Spleen (tissue), 11 donors: Measurements from ENCODE around the gene CNDP2. TPM values are rescaled to one million over a fixed set of nuclear protein-coding genes. Genes with fewer than 3 reads are reported as not detected.

Source experiments
- DNase-seq: peaks from one replicate; pipeline ENCODE4 v3.0.0-alpha.2; 2020
- H3K27ac ChIP-seq, 8 donors: fragments of 200-600 bp; sonication (generic) in 7 of 8; 1 replicate in 4 of 8; 2 replicates in 4 of 8; pipeline versions ENCODE4 v1.5.0 to v1.8.0; 2016 to 2021; ENCODE audit warnings: inconsistent platforms in 4 of 8, mild to moderate bottlenecking in 4 of 8, moderate library complexity in 1 of 8
- H3K27me3 ChIP-seq, 7 donors: fragments of 200-600 bp; sonication (generic) in 6 of 7; replicated peaks in 1 of 7; 1 replicate in 4 of 7; 2 replicates in 3 of 7; pipeline versions ENCODE4 v1.5.0 to v1.8.0; 2016 to 2021; ENCODE audit warnings: inconsistent platforms in 3 of 7, mild to moderate bottlenecking in 1 of 7
- H3K36me3 ChIP-seq, 6 donors: fragments of 200-600 bp; sonication (generic) in 5 of 6; 1 replicate in 4 of 6; 2 replicates in 2 of 6; pipeline versions ENCODE4 v1.5.0 to v1.8.0; 2016 to 2021; ENCODE audit warnings: inconsistent platforms in 2 of 6
- H3K4me1 ChIP-seq, 6 donors: fragments of 200-600 bp; sonication (generic) in 5 of 6; 1 replicate in 3 of 6; 2 replicates in 3 of 6; pipeline versions ENCODE4 v1.5.0 to v1.8.0; 2016 to 2021; ENCODE audit warnings: inconsistent platforms in 3 of 6
- H3K4me3 ChIP-seq, 8 donors: fragments of 200-600 bp; sonication (generic) in 7 of 8; 1 replicate in 4 of 8; 2 replicates in 4 of 8; pipeline versions ENCODE4 v1.5.0 to v1.8.0; 2016 to 2021; ENCODE audit warnings: inconsistent platforms in 4 of 8, mild to moderate bottlenecking in 4 of 8, moderate library complexity in 2 of 8
- H3K9me3 ChIP-seq, 8 donors: fragments of 200-600 bp; sonication (generic) in 7 of 8; 1 replicate in 4 of 8; 2 replicates in 4 of 8; pipeline versions ENCODE4 v1.5.0 to v1.8.0; 2016 to 2021; ENCODE audit warnings: inconsistent platforms in 4 of 8
- CTCF ChIP-seq, 11 experiments: fragments of 200-600 bp in 7 of 11; fragments of 450-650 bp in 4 of 11; sonication (generic) in 4 of 11; IDR thresholded peaks in 8 of 11; conservative IDR thresholded peaks in 3 of 11; 1 replicate in 7 of 11; 2 replicates in 4 of 11; pipeline versions ENCODE4 v1.4.0 to v1.8.0; 2016 to 2021; ENCODE audit warnings: antibody characterized with exemption in 11 of 11, inconsistent platforms in 4 of 11, mild to moderate bottlenecking in 1 of 11
- POLR2A ChIP-seq, 3 donors: fragments of 450-650 bp; IDR thresholded peaks; one replicate each; pipeline ENCODE4 v1.5.1; 2017; ENCODE audit warnings: antibody characterized with exemption in 3 of 3, mild to moderate bottlenecking in 1 of 3
- POLR2AphosphoS5 ChIP-seq, 3 donors: sonication (generic); formaldehyde crosslinking; IDR thresholded peaks; one replicate each; pipeline ENCODE4 v1.5.1; 2017; ENCODE audit warnings: antibody characterized with exemption in 3 of 3
- WGBS, 5 donors: extraction: QIAGEN DNeasy Blood & Tissue Kit in 3 of 5; methylation state at CpG; one replicate each; pipeline versions ENCODE4 v1.1.5 to v1.1.7; 2013 to 2018; 5-methylcytosine and 5-hydroxymethylcytosine counted together
- intact Hi-C: fragments of 100-400 bp; cut with DNase I; formaldehyde crosslinking; loops from one replicate; pipeline ENCODE4 v1.15.0; 2023; ENCODE audit warnings: low total_unique reads
- polyA plus RNA-seq, 3 donors: library from polyadenylated mRNA; stranded (reverse); fragments of 200-250 nt; gene quantifications; one replicate each; pipeline ENCODE4 v1.2.1, GENCODE V29; 2013
- total RNA-seq, 7 donors: library from RNA; depleted of rRNA in 3 of 7; stranded (reverse); fragments of >200 nt in 3 of 7; fragmentation: NEBNext Ultra II Directional in 4 of 7; extraction: Animal tissue kit (Norgen Biotek cat#: 25700) in 4 of 7; gene quantifications; one replicate each; pipeline versions ENCODE4 v1.1.0 to v1.2.1, GENCODE V29; 2016 to 2021
- donor health status: healthy with polysubstance abuse.
- donor health status: DM: no; HTN: no; CAD: no; lungs with moderate emphysema.
- donor health status: DM: no; HTN: no; CAD: no.
- donor health status: Bipolar disorder and iron deficiency.
- donor health status: healthy.
- donor health status: DM: no; HTN: no; CAD: no.
- donor health status: DM: yes; HTN: yes; CAD: no.

Gene CNDP2
- total and polyA plus RNA-seq, 10 donors = 102 to 310 (median 271) TPM

GRCh38 chr18:74503137-74503536, 7.0 kb downstream of the CNDP2 start:
- peaks cover 21 to 90% (median 66%) of the 10 kb centered on the region in 6 donors for H3K4me1 ChIP-seq
- peaks cover 0 to 74% (median 63%) of the 10 kb centered on the region in 6 donors for H3K36me3 ChIP-seq
- no peak for TF ChIP-seq POLR2AphosphoS5 (IDR thresholded peaks at IDR 0.05)
- no peak for TF ChIP-seq POLR2A (IDR thresholded peaks at IDR 0.05)
- TF ChIP-seq CTCF (IDR thresholded peaks at IDR 0.05 in 8 of 11, conservative IDR thresholded peaks at IDR 0.05 in 3 of 11) = no peak
- no peaks in the 10 kb centered on the region for H3K9me3 ChIP-seq
- no peak overlapping the region for H3K4me3 ChIP-seq
- H3K27me3 ChIP-seq = no peaks in the 10 kb centered on the region
- WGBS, 5 donors = 65 to 84% (median 73%) methylated on average over 4 of the region's 4 CpGs
- no peak for DNase-seq
- intact Hi-C loops = no loop called here
- H3K27ac ChIP-seq = peak overlapping the region in 1 of 8 donors; percentile 14

- TF ChIP-seq POLR2A (IDR thresholded peaks at IDR 0.05) = no peak
- peak in 2 of 3 donors; percentile 43 to 57 for TF ChIP-seq POLR2AphosphoS5 (IDR thresholded peaks at IDR 0.05)
- no peak for TF ChIP-seq CTCF (IDR thresholded peaks at IDR 0.05 in 8 of 11, conservative IDR thresholded peaks at IDR 0.05 in 3 of 11)
- H3K27ac ChIP-seq = peak overlapping the region in 1 of 8 donors; percentile 37
- no peak overlapping the region for H3K4me3 ChIP-seq
- H3K9me3 ChIP-seq = no peaks in the 10 kb centered on the region
- DNase-seq = peak; percentile 75
- peaks cover 14 to 64% (median 53%) of the 10 kb centered on the region in 6 donors for H3K4me1 ChIP-seq
- H3K27me3 ChIP-seq = no peaks in the 10 kb centered on the region
- H3K36me3 ChIP-seq = peaks cover 0 to 100% (median 89%) of the 10 kb centered on the region in 6 donors
- intact Hi-C loops = no loop called here
- 79 to 91% (median 84%) methylated on average over 16 of the region's 16 CpGs for WGBS, 5 donors
Observed at GRCh38 chr18:74505776-74506175, 9.6 kb downstream of the CNDP2 start.

GRCh38 chr18:74506448-74507084, 10.4 kb downstream of the CNDP2 start:
- Histone ChIP-seq H3K4me1 (peaks cover 10 to 56% (median 45%) of the 10 kb centered on the region in 6 donors), H3K36me3 (peaks cover 0 to 100% (median 90%) of the 10 kb centered on the region in 6 donors), H3K27ac (peak overlapping the region in 3 of 8 donors; percentile 6 to 37 (median 22)), H3K27me3 (no peaks in the 10 kb centered on the region), H3K9me3 (no peaks in the 10 kb centered on the region), H3K4me3 (no peak overlapping the region)
- TF ChIP-seq CTCF (IDR thresholded peaks at IDR 0.05 in 8 of 11, conservative IDR thresholded peaks at IDR 0.05 in 3 of 11) (no peak), POLR2AphosphoS5 (IDR thresholded peaks at IDR 0.05) (no peak), POLR2A (IDR thresholded peaks at IDR 0.05) (no peak)
- WGBS, 5 donors = 48 to 61% (median 49%) methylated on average over 11 of the region's 11 CpGs
- DNase-seq = no peak
- intact Hi-C loops = no loop called here

GRCh38 chr18:74507097-74507881, 11.1 kb downstream of the CNDP2 start:
- H3K27ac ChIP-seq = peak overlapping the region in 3 of 8 donors; percentile 6 to 37 (median 22)
- intact Hi-C loops = no loop called here
- WGBS, 5 donors = 82 to 91% (median 90%) methylated on average over 21 to 23 of the region's 23 CpGs
- no peaks in the 10 kb centered on the region for H3K9me3 ChIP-seq
- H3K36me3 ChIP-seq = peaks cover 0 to 100% (median 92%) of the 10 kb centered on the region in 6 donors
- peaks cover 6 to 49% (median 38%) of the 10 kb centered on the region in 6 donors for H3K4me1 ChIP-seq
- no peak for TF ChIP-seq CTCF (IDR thresholded peaks at IDR 0.05 in 8 of 11, conservative IDR thresholded peaks at IDR 0.05 in 3 of 11)
- no peak for TF ChIP-seq POLR2A (IDR thresholded peaks at IDR 0.05)
- TF ChIP-seq POLR2AphosphoS5 (IDR thresholded peaks at IDR 0.05) = no peak
- DNase-seq = peak; percentile 66
- H3K4me3 ChIP-seq = no peak overlapping the region
- no peaks in the 10 kb centered on the region for H3K27me3 ChIP-seq
